Activated naive CD8-positive, alpha-beta T cell treated with anti-CD3 and anti-CD28 coated beads, Interleukin-2, amount 50 U/mL, for 16 hours (primary cell): ENCODE results near the gene PADI3.

ENCODE experiments used
- DNase-seq: peaks from one replicate; pipeline ENCODE4 v3.0.0-alpha.2; 2020; ENCODE audit warnings: low read depth, low spot score

The PADI3 gene

GRCh38 chr1:17272066-17272465 lies 23.2 kb downstream of the PADI3 start:
- no peak for DNase-seq

GRCh38 chr1:17272646-17273045 lies 23.7 kb downstream of the PADI3 start:
- DNase-seq, result no peak

DNA sequence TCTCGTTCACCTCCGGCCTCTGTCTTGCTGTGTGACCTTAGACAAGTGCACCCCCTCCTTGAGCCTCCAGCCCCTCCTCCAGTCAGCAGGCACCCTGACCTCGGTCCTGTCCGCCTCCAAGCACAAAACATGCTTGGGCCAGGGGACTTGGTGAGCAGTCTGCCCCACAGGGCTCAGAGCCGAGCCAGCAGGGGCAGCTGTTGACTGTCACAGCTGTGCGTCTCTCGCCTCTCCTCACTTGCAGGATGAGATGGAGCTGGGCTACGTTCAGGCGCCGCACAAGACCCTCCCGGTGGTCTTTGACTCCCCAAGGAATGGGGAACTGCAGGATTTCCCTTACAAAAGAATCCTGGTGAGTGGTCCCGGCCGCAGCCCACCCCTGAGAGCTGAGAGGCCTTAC lies 24.2 kb downstream of the PADI3 start:
- DNase-seq, result no peak

GRCh38 chr1:17274186-17275170 lies 25.6 kb downstream of the PADI3 start:
- no peak for DNase-seq

DNA sequence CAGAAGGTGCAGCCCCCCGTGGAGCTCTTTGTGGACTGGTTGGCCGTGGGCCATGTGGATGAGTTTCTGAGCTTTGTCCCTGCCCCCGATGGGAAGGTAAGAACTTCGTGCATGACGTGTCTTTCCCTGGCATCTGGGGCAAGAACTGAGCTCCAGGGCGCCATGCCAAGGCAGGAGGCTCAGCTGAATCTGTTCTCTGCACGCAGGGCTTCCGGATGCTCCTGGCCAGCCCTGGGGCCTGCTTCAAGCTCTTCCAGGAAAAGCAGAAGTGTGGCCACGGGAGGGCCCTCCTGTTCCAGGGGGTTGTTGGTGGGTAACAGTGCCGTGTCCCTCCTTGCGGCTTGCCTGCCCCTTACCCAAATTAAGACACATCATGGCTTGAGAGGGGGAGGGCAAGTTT lies 27.7 kb downstream of the PADI3 start:
- DNase-seq, result no peak

- DNase-seq, result no peak
Observed at GRCh38 chr1:17277511-17278159, 28.7 kb downstream of the PADI3 start.

- DNase-seq, result no peak
Observed at GRCh38 chr1:17278996-17279830, 30.3 kb downstream of the PADI3 start.

DNA sequence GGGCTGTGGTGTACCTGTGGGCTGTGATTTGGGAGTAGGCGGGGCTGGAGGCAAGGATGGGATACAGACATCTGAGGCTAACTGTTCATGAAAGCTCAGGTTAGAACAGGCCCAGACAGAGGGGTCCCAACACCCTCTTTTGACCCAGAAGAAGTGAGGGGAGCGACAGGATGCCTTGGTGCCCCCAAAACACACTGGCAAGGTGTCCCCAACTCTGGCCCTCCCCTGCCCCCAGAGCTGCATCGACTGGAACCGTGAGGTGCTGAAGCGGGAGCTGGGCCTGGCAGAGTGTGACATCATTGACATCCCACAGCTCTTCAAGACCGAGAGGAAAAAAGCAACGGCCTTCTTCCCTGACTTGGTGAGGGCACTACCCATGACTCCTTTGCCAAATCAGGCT lies 31.5 kb downstream of the PADI3 start:
- no peak for DNase-seq

DNA sequence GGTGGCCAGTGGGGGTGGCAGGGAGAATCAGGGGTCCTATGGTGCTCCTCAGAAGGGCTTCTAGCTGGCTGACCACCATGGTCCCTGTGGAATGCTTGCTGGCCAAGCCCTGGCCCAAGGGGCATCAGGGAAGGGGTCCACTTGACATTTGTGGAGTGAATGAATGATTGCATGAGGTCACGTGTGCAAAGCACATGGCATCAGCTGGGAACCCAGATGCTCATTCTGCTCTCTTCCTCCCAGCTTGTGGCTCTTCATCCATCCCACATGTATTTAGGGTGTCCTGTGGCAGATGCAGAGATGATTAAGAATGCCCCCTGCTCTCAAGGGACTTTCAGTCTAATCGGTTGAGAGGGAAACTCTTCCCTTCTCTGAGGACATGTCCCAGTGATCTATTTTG lies 32.0 kb downstream of the PADI3 start:
- no peak for DNase-seq

GRCh38 chr1:17281775-17282181 lies 32.9 kb downstream of the PADI3 start:
- no peak for DNase-seq

GRCh38 chr1:17282836-17283235 lies 33.9 kb downstream of the PADI3 start:
- DNase-seq, result no peak

- no peak for DNase-seq
Observed at GRCh38 chr1:17286646-17287045, 37.7 kb downstream of the PADI3 start.

- no peak for DNase-seq
Observed at GRCh38 chr1:17287130-17287776, 38.4 kb downstream of the PADI3 start.

- no peak for DNase-seq
Observed at GRCh38 chr1:17289721-17290120, 40.8 kb downstream of the PADI3 start.

- DNase-seq, result no peak
Observed at GRCh38 chr1:17290553-17290952, 41.7 kb downstream of the PADI3 start.

DNA sequence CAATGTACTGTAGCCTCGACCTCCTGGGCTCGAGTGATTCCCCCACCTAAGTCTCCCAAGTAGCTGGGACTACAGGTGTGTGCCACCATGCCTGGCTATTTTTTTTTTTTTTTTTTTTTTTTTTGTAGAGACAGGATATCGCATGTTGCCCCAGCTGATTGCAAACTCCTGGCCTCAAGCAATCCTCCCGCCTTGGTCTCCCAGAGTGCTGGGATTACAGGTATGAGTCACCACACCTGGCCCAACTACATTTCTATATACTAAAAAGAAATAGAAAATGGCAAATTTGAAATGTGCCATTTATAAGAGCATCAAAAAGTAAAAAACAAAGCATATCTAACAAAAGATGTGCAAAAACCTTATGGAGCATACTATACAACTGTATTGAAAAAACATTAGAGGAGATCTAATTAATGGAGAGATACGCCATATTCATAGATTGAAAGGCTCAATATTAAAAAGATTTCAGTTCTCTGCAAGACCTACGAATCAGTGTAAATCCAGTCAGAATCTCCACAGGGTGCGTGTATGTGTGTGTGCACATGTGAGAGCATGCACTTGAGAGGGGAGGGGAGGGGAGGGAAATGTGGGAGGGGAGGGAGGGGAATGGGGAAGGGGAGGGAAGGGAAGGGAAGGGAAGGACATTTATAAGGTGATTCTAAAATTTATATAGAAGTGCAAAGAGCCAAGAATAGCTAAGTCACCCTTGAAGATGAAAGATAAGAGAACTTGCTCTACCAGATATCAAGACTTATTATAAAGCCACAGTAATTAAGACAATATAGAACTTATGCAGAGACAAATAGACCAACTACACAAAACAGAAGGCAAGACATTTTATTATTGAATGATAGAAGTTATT lies 43.6 kb downstream of the PADI3 start:
- no peak for DNase-seq

DNA sequence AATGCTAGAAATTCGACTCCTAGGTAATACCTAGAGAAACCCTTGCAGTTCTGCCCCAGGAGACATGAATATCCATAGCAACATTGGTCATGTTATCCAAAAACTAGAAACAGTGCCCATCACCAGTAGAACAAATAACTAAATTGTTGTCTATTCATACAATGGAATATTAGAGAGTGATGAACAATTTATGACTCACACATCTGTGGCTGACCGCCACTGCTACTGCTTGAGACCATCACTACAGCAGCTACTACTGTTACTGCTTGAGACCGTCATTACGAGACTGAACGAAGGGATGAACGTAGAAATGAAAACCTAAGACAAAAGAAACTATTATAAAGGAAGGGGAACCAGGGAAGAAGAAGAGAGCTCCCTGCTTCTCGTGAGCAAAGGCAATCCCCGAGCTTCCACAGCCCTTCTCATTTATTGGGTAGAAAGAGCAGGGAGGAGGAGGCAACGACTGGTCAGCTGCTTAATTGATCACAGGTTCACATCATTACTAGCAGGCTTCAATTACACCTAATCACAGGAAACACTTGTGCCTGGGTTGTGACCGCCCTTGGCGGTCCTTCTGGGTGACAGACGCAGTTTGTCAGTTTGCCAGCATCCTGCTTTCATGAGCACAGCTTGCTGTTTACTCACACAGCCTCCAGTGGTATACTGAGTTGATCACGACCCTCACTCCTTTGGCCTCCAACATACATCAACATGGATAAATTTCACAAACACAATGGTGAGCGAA lies 45.0 kb downstream of the PADI3 start:
- no peak for DNase-seq

- DNase-seq, result no peak
Observed at GRCh38 chr1:17295292-17295691, 46.4 kb downstream of the PADI3 start.

DNA sequence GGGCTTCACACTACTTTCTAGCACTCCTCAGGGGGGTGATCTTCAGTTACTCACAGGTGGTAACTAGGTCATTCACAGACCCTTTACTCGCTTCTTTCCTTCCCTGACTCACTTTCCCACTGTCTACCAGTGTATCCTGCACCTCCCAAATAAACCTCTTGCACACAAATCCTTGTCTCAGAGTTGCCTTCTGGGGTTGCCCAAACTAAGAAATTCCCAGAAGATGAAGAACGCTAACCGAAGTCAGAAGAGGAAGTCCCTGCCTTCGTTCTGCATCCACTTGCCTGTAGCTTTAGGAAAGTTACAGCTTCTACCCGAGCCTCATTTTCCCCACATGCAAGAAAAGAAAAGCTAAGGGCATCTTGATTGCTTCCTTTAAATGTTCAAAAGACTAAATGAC lies 47.2 kb downstream of the PADI3 start:
- no peak for DNase-seq

DNA sequence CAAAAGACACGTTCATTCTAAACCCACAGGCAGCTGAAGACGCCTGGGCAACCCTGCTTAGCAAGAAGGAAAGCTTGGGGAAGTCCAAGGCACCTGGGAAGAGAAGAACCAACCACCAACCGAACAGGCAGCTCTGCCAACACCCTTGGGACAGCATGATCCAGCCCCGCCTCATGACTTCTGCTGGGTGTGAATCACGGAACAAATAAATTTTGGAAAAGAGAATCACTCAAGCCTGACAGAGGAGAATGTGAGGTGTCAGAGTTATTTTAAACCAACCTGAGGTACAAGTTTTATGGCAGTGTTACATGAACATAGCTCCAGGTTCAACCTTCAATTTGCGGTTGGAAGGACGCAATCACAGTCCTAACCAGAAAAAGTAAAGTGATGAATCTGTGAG lies 49.1 kb downstream of the PADI3 start:
- DNase-seq, result no peak
